ENCODE results near the gene FGL2. TPM values are rescaled to one million over a fixed set of nuclear protein-coding genes. Genes with fewer than 3 reads are reported as not detected.
"Not testable (repeated sequence)": the region's sequence is repeated elsewhere in the genome, so short reads cannot be mapped to it uniquely, and the experiment has no call there.

The FGL2 gene
- total and polyA plus RNA-seq, 7 donors, result 2.1 to 8.8 (median 3.8) TPM

DNA sequence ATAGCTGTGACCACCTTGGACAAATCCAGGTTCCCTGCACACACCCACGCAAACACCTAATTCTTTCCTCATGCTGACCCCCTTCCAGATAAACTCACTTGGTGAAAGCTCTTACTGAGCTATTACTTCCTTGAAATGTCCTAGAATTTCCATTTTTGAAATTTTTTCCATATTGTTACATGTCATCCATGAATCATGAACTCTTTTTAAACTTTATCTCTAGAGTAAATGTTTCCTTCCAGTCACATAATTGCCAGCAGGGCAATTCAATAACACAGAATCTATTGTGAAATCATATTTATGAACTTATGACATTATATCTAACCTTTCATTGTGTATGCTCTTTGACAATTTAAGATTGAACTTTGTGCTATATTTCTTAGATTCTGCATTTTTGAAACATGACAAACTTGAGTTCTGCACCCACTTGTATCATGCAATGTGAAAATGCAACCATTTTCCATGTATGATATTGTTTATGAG lies 26.8 kb upstream of the FGL2 start:
- TF ChIP-seq, protein P1, sequence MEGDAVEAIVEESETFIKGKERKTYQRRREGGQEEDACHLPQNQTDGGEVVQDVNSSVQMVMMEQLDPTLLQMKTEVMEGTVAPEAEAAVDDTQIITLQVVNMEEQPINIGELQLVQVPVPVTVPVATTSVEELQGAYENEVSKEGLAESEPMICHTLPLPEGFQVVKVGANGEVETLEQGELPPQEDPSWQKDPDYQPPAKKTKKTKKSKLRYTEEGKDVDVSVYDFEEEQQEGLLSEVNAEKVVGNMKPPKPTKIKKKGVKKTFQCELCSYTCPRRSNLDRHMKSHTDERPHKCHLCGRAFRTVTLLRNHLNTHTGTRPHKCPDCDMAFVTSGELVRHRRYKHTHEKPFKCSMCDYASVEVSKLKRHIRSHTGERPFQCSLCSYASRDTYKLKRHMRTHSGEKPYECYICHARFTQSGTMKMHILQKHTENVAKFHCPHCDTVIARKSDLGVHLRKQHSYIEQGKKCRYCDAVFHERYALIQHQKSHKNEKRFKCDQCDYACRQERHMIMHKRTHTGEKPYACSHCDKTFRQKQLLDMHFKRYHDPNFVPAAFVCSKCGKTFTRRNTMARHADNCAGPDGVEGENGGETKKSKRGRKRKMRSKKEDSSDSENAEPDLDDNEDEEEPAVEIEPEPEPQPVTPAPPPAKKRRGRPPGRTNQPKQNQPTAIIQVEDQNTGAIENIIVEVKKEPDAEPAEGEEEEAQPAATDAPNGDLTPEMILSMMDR (IDR thresholded peaks at IDR 0.05), result no peak
- intact Hi-C loops (cut with DNase I), result no loop called here

DNA sequence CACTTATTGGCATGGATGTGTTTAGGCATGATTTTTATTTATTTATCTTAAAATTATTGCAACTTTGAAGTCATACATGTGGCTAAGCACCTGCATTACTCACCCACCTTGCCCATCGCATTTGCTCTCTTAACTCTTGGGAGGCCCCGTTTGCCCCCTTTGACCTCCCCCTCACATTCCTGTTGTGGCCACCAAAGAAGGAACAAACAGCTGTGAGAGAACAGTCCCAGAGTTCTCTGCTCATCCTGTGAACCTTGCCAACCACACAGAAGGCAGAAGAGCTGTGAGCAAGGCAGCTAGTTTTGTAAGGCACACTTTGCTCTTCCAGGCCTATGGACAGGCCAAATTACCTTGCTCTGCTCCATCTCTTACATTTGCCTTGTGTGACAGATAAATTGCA lies 23.6 kb upstream of the FGL2 start:
- intact Hi-C loops (cut with DNase I), result no loop called here
- no peak for DNase-seq
- WGBS, 3 donors, result 35 to 45% (median 37%) methylated on average over 2 of the region's 2 CpGs
- Histone ChIP-seq H3K4me1 (no peaks in the 10 kb centered on the region), H3K9me3 (no peaks in the 10 kb centered on the region), H3K27me3 (ENCODE audit: insufficient read depth in 3 of 3, low read length in 2 of 3) (no peaks in the 10 kb centered on the region), H3K4me3 (no peak overlapping the region), H3K27ac (no peak overlapping the region), H3K36me3 (ENCODE audit: insufficient read depth in 1 of 2, low read depth in 1 of 2) (no peaks in the 10 kb centered on the region)
- no peak for ATAC-seq
- TF ChIP-seq, protein P1 (IDR thresholded peaks at IDR 0.05), result no peak

More for the DNA sequence above, 26.8 kb upstream of the FGL2 start:
- H3K27me3 ChIP-seq (ENCODE audit: insufficient read depth in 3 of 3, low read length in 2 of 3), result no peaks in the 10 kb centered on the region
- no peak overlapping the region for H3K4me3 ChIP-seq
- H3K9me3 ChIP-seq, result peaks cover 4% of the 10 kb centered on the region
- H3K36me3 ChIP-seq (ENCODE audit: insufficient read depth in 1 of 2, low read depth in 1 of 2), result no peaks in the 10 kb centered on the region
- ATAC-seq (no peak), DNase-seq (no peak)
- no peak overlapping the region for H3K27ac ChIP-seq
- WGBS, 3 donors, result 88 to 94% (median 91%) methylated on average over 1 of the region's 1 CpG
- no peaks in the 10 kb centered on the region for H3K4me1 ChIP-seq

DNA sequence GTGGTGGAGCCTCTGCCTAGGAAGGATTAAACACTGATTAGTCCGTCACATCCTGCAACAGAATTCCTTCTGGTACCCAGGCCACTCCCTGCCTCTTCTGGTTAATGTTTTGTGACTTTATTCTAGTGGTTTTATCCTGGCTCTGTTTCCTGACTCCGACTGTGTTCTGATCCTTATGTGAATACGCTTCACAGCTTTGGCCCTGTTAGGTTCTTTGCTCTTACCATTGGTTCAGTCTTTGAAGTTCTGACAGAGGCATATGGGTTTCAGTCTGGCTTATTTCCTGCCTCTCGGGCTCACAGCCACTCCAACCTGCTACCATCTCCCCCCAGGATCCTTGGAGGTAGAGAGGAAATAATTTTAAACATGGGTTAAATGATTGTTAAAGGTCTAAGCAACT lies 23.2 kb upstream of the FGL2 start:
- no peaks in the 10 kb centered on the region for H3K4me1 ChIP-seq
- H3K4me3 ChIP-seq, result no peak overlapping the region
- H3K27me3 ChIP-seq (ENCODE audit: insufficient read depth in 3 of 3, low read length in 2 of 3), result no peaks in the 10 kb centered on the region
- H3K27ac ChIP-seq, result no peak overlapping the region
- H3K36me3 ChIP-seq (ENCODE audit: insufficient read depth in 1 of 2, low read depth in 1 of 2), result no peaks in the 10 kb centered on the region
- no peaks in the 10 kb centered on the region for H3K9me3 ChIP-seq
- intact Hi-C loops (cut with DNase I), result no loop called here
- DNase-seq, result no peak
- ATAC-seq, result no peak
- WGBS, 3 donors, result 58 to 74% (median 60%) methylated on average over 4 of the region's 4 CpGs
- TF ChIP-seq, protein P1 (IDR thresholded peaks at IDR 0.05), result no peak

DNA sequence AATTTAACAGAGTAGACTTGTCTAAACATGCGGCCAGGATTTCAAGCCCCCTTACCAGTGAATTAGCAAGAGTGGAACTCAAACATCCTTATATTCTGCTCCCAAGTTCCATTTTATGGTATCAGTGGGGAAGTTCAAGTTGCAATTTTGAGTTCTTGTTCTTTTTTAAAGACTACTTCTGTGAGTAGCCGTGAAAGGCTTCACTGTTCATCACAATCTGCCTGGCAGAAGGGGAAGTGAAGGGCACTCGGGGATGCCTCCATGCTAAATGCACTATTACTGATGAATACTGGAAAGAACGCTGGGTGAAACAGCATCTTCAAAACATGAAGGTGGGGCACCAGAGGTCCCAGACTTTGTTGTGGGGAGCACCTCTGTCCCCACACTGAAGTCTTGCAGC lies 22.4 kb upstream of the FGL2 start:
- 77 to 78% (median 78%) methylated on average over 4 of the region's 4 CpGs for WGBS, 3 donors
- DNase-seq (no peak), ATAC-seq (no peak)

DNA sequence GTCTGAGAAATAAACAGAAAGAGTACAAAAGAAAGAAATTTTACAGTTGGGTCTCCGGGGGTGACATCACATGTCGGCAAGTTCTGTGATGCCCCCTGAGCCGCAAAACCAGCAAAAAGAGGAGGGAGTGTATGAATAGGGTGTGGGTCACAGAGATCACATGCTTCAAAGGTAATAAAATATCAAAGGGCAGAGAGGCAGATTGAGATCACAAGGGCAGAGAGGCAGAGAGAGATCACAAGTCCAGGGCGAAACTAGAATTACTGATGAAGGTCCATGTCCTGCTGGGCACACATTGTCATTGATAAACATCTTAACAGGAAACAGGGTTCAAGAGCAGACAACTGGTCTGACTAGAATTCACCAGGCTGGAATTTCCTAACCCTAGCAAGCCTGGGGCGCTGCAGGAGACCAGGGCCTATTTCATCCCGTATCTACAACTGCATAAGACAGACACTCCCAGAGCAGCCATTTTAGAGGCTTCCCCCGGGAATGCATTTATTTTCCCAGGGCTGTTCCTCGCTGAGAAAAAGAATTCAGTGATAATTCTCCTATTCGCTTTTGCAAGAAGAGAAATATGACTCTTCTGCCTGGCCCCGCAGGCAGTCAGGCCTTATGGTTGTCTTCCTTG lies 20.2 kb upstream of the FGL2 start:
- intact Hi-C loops (cut with DNase I), result not testable (repeated sequence)

More for the DNA sequence above, 22.4 kb upstream of the FGL2 start:
- Histone ChIP-seq H3K27me3 (ENCODE audit: insufficient read depth in 3 of 3, low read length in 2 of 3) (no peaks in the 10 kb centered on the region), H3K4me1 (no peaks in the 10 kb centered on the region), H3K9me3 (no peaks in the 10 kb centered on the region), H3K36me3 (ENCODE audit: insufficient read depth in 1 of 2, low read depth in 1 of 2) (no peaks in the 10 kb centered on the region), H3K4me3 (no peak overlapping the region), H3K27ac (no peak overlapping the region)
- TF ChIP-seq, protein P1 (IDR thresholded peaks at IDR 0.05), result no peak
- intact Hi-C loops (cut with DNase I), result no loop called here

More for the DNA sequence above, 20.2 kb upstream of the FGL2 start:
- H3K27me3 ChIP-seq (ENCODE audit: insufficient read depth in 3 of 3, low read length in 2 of 3); DNase-seq; H3K36me3 ChIP-seq (ENCODE audit: insufficient read depth in 1 of 2, low read depth in 1 of 2); ATAC-seq; H3K4me3 ChIP-seq; H3K9me3 ChIP-seq; H3K4me1 ChIP-seq; H3K27ac ChIP-seq: not testable (repeated sequence)
- 57 to 61% (median 60%) methylated on average over 10 of the region's 10 CpGs for WGBS, 3 donors

Data from psoas muscle (tissue), 8 donors.